IPS-15b (cell line): ENCODE results near the gene LSM3.
A peak's percentile ranks its signal among the peaks of the same experiment; 100 is the strongest.

Source experiments
- H3K27me3 ChIP-seq: one replicate; pipeline ENCODE4 v1.6.1; 2013; ENCODE audit warnings: low read length; ENCODE audit not compliant: control insufficient read depth, insufficient read depth
- H3K36me3 ChIP-seq: one replicate; pipeline ENCODE4 v1.6.1; 2013; ENCODE audit warnings: low read length; ENCODE audit not compliant: control insufficient read depth, insufficient read depth
- H3K4me1 ChIP-seq: one replicate; pipeline ENCODE4 v1.6.1; 2013; ENCODE audit warnings: mild to moderate bottlenecking, low read length; ENCODE audit not compliant: control insufficient read depth, insufficient read depth
- H3K4me3 ChIP-seq: one replicate; pipeline ENCODE4 v1.5.1; 2013; ENCODE audit warnings: low read depth, low read length
- H3K9ac ChIP-seq: one replicate; pipeline ENCODE4 v1.6.1; 2013; ENCODE audit warnings: low read depth, mild to moderate bottlenecking, low read length
- H3K9me3 ChIP-seq: one replicate; pipeline ENCODE4 v1.6.1; 2013; ENCODE audit warnings: mild to moderate bottlenecking, low read length; ENCODE audit not compliant: control insufficient read depth, insufficient read depth

LSM3 gene

GRCh38 chr3:14206548-14207177 is 28.0 kb downstream of the LSM3 start:
- Histone ChIP-seq H3K9ac (no peak overlapping the region), H3K9me3 (no peaks in the 10 kb centered on the region), H3K36me3 (no peaks in the 10 kb centered on the region), H3K4me3 (no peak overlapping the region), H3K27me3 (no peaks in the 10 kb centered on the region), H3K4me1 (peaks cover 3% of the 10 kb centered on the region)

- Histone ChIP-seq H3K4me3 (no peak overlapping the region), H3K36me3 (no peaks in the 10 kb centered on the region), H3K27me3 (no peaks in the 10 kb centered on the region), H3K9ac (no peak overlapping the region), H3K9me3 (no peaks in the 10 kb centered on the region), H3K4me1 (peaks cover 3% of the 10 kb centered on the region)
Observed at GRCh38 chr3:14208168-14208567, 29.6 kb downstream of the LSM3 start.

- Histone ChIP-seq H3K9me3 (no peaks in the 10 kb centered on the region), H3K36me3 (no peaks in the 10 kb centered on the region), H3K27me3 (no peaks in the 10 kb centered on the region), H3K9ac (no peak overlapping the region), H3K4me1 (no peaks in the 10 kb centered on the region), H3K4me3 (no peak overlapping the region)
Observed at GRCh38 chr3:14208977-14209394, 30.4 kb downstream of the LSM3 start.

DNA sequence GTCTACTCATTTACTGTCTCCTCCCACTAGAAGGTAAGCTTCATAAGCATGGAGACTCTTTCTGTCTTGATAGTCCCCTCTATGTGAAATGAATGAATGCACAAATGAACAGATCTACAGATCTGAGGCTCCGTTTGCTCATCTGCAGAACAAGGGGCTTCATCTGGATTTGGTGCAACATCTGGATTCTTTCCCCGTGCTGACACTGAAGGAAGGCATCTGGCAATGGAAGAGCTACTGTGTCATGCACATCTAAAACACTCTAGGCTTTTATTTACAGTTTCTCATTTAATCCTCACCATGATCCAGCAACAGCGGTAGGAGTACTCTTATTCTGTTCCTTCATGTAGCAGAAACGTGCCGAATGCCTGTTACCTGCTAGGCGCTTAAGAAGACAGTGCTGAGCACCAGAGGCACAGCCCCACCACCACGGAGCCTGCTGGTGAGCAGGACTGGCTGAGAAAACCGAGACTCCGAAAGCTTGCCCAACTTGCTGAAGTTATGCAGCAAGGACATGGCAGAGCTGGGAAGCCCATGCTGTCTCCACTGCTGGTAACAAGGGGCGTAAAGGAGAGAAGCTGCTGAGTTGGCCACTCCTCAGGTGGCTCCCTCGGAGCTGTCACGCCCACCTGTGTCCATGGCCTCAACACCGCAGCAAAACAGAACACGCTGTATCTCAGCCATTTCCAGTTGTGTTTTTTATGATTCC is 31.1 kb downstream of the LSM3 start:
- Histone ChIP-seq H3K9me3 (no peaks in the 10 kb centered on the region), H3K9ac (no peak overlapping the region), H3K4me3 (no peak overlapping the region), H3K4me1 (no peaks in the 10 kb centered on the region), H3K36me3 (no peaks in the 10 kb centered on the region), H3K27me3 (no peaks in the 10 kb centered on the region)

GRCh38 chr3:14210290-14210688 is 31.7 kb downstream of the LSM3 start:
- Histone ChIP-seq H3K27me3 (no peaks in the 10 kb centered on the region), H3K9ac (no peak overlapping the region), H3K9me3 (no peaks in the 10 kb centered on the region), H3K36me3 (no peaks in the 10 kb centered on the region), H3K4me3 (no peak overlapping the region), H3K4me1 (no peaks in the 10 kb centered on the region)

- Histone ChIP-seq H3K9me3 (no peaks in the 10 kb centered on the region), H3K36me3 (no peaks in the 10 kb centered on the region), H3K9ac (no peak overlapping the region), H3K27me3 (no peaks in the 10 kb centered on the region), H3K4me3 (no peak overlapping the region), H3K4me1 (no peaks in the 10 kb centered on the region)
Observed at GRCh38 chr3:14210843-14211594, 32.4 kb downstream of the LSM3 start.

- Histone ChIP-seq H3K9me3 (no peaks in the 10 kb centered on the region), H3K27me3 (no peaks in the 10 kb centered on the region), H3K36me3 (no peaks in the 10 kb centered on the region), H3K4me3 (no peak overlapping the region), H3K4me1 (no peaks in the 10 kb centered on the region), H3K9ac (no peak overlapping the region)
Observed at GRCh38 chr3:14211621-14212020, 33.0 kb downstream of the LSM3 start.

DNA sequence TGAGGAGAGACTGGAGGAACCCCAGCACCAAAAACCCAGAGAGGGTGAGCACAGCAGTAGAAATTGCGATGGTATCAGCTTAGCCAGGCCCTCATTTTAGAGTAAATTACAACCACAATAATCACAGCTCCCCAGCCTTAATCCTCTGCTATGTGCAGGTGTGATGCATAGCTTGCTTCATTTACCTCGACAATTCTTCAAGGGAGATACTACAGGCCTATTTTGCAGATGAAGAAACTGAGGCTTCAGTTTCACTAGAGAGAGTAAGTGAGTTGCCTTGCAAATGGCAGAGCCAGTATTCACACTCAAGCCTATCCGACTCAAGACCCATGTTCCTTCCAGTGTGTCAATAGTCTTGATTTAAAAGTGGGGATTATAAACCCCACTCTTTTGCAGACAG is 33.4 kb downstream of the LSM3 start:
- Histone ChIP-seq H3K9me3 (no peaks in the 10 kb centered on the region), H3K27me3 (no peaks in the 10 kb centered on the region), H3K4me1 (no peaks in the 10 kb centered on the region), H3K4me3 (no peak overlapping the region), H3K9ac (no peak overlapping the region), H3K36me3 (no peaks in the 10 kb centered on the region)

DNA sequence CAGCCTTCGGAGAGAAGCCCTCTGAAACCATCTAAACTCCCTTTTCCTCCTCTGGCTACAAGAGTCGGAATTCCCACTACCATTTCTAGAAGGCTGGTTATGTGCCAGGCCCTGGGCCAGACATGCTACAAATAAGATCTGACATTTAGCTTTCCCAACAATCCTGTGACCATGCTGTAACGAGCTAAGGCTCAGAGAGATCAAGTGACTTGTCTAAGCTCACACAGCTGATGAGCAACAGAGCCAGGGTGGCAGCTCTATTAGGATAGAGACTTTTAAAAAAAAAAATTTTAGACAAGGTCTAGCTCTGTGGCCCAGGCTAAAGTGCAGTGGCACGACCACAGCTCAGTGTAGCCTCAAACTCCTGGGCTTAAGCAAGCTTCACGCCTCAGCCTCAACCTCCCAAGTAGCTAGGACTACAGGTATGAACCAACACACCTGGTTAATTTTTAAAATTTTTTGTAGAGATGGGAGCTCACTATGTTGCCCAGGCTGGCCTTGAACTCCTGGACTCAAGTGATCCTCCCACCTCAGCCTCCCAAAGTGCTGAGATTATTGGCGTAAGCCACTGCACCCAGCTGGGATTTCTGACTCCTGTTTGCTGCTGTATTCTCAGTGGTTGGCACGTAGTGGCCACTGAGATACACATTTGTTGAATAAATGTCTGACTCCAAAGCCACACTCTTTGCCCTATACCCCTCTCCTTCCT is 34.6 kb downstream of the LSM3 start:
- H3K9ac ChIP-seq: no peak overlapping the region
- H3K36me3 ChIP-seq: no peaks in the 10 kb centered on the region
- H3K4me1 ChIP-seq: no peaks in the 10 kb centered on the region
- no peaks in the 10 kb centered on the region for H3K9me3 ChIP-seq
- no peaks in the 10 kb centered on the region for H3K27me3 ChIP-seq
- no peak overlapping the region for H3K4me3 ChIP-seq

- Histone ChIP-seq H3K4me3 (no peak overlapping the region), H3K36me3 (no peaks in the 10 kb centered on the region), H3K9me3 (no peaks in the 10 kb centered on the region), H3K27me3 (no peaks in the 10 kb centered on the region), H3K9ac (no peak overlapping the region), H3K4me1 (no peaks in the 10 kb centered on the region)
Observed at GRCh38 chr3:14214764-14215163, 36.1 kb downstream of the LSM3 start.

DNA sequence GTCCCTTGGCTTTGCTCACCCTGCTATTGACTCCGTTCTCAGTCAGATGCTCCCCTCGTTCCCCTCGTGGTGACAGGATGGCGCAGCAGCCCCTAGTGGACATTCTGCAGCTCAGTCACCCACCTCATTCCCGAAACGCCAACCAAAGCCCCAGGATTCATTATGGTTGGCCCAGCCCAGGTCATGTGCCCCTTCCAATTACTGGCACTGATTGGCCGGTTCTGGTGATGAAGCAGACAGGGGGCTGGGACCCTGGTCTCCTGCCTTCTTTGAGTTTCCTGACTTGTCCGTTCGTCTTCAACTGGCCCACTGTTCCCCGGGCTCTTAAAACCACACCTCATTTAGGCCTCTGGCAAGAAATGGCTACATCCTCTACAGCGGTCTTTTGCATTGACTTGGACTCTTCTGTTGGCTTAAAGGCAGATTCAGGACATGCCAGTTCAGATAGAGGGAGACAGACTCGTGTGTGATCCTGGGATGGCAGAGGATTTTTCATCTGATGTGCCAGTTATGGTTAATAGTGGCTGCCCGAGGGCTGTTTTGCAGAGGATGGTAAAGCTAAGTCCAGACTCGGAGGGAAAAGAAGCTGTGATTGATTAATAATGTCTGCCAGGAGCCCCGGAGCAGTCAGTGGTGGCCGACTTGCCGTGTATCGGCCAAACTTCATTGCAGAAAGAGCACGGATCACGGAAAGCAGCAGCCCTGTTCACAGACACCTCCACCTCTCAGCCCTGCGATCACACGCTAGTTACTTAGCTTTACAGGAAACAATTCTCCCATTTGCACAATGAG is 37.8 kb downstream of the LSM3 start:
- Histone ChIP-seq H3K4me3 (peak overlapping the region; percentile 43), H3K27me3 (no peaks in the 10 kb centered on the region), H3K36me3 (no peaks in the 10 kb centered on the region), H3K4me1 (no peaks in the 10 kb centered on the region), H3K9ac (peak overlapping the region; percentile 17), H3K9me3 (no peaks in the 10 kb centered on the region)
